GM21367 (cell line): ENCODE data around the gene ZNF346.
A peak's percentile ranks its signal among the peaks of the same experiment; 100 is the strongest.

Experiments
- ATAC-seq: cut with Tn5 transposase; IDR thresholded peaks from one replicate; pipeline ENCODE4 v1.9.1; 2021; ENCODE audit not compliant: unreplicated experiment

The ZNF346 gene

GRCh38 chr5:177066224-177066623 is 43.7 kb downstream of the ZNF346 start:
- no peak for ATAC-seq

- no peak for ATAC-seq
Observed at GRCh38 chr5:177067503-177067902, 45.0 kb downstream of the ZNF346 start.

GRCh38 chr5:177070536-177071191 is 48.2 kb downstream of the ZNF346 start:
- no peak for ATAC-seq

GRCh38 chr5:177071666-177072385 is 49.3 kb downstream of the ZNF346 start:
- peak; percentile 75 for ATAC-seq

GRCh38 chr5:177077335-177077734 is 54.8 kb downstream of the ZNF346 start:
- no peak for ATAC-seq

GRCh38 chr5:177079606-177080005 is 57.1 kb downstream of the ZNF346 start:
- no peak for ATAC-seq

- no peak for ATAC-seq
Observed at GRCh38 chr5:177080265-177080664, 57.8 kb downstream of the ZNF346 start.

- no peak for ATAC-seq
Observed at GRCh38 chr5:177081859-177082258, 59.4 kb downstream of the ZNF346 start.

GRCh38 chr5:177083357-177083756 is 60.9 kb downstream of the ZNF346 start:
- no peak for ATAC-seq

- no peak for ATAC-seq
Observed at GRCh38 chr5:177084175-177084574, 61.7 kb downstream of the ZNF346 start.

GRCh38 chr5:177085985-177086653 is 63.6 kb downstream of the ZNF346 start:
- ATAC-seq: no peak

- no peak for ATAC-seq
Observed at GRCh38 chr5:177086654-177087397, 64.3 kb downstream of the ZNF346 start, which contains the start of gene FGFR4. FGFR4 (plus strand) TSS chr5:177086915; CDS start chr5:177089603, 2,688 bp downstream.

GRCh38 chr5:177087398-177088005 is 65.0 kb downstream of the ZNF346 start:
- ATAC-seq: no peak

GRCh38 chr5:177089127-177089526 is 66.6 kb downstream of the ZNF346 start:
- no peak for ATAC-seq

GRCh38 chr5:177089825-177090641 is 67.5 kb downstream of the ZNF346 start:
- ATAC-seq: no peak

- no peak for ATAC-seq
Observed at GRCh38 chr5:177090813-177091212, 68.3 kb downstream of the ZNF346 start.

GRCh38 chr5:177091232-177091631 is 68.7 kb downstream of the ZNF346 start:
- no peak for ATAC-seq

GRCh38 chr5:177092178-177093081 is 69.9 kb downstream of the ZNF346 start:
- no peak for ATAC-seq
